Thoracic aorta (tissue), 2 donors: ENCODE measurements around the gene GALNT15. TPM values are rescaled to one million over a fixed set of nuclear protein-coding genes. Genes with fewer than 3 reads are reported as not detected.

Experiments used
- ATAC-seq: fragments of 150-250 bp; one replicate; pipeline ENCODE4 v1.8.0; 2017; ENCODE audit warnings: low read depth; ENCODE audit not compliant: insufficient number of reproducible peaks, low FRiP score
- DNase-seq: peaks from one replicate; pipeline ENCODE4 v3.0.0-alpha.2; 2020; ENCODE audit warnings: low spot score
- H3K27ac ChIP-seq, 2 donors: fragments of 200-600 bp; sonication (generic); 1 replicate in 1 of 2; 2 replicates in 1 of 2; pipeline ENCODE4 v1.5.1; 2016; ENCODE audit warnings: mild to moderate bottlenecking in 2 of 2, moderate library complexity in 2 of 2
- H3K27me3 ChIP-seq: fragments of 200-600 bp; sonication (generic); replicated peaks from 2 replicates; pipeline ENCODE4 v1.6.0; 2016; ENCODE audit warnings: mild to moderate bottlenecking; ENCODE audit not compliant: insufficient read depth
- H3K36me3 ChIP-seq: fragments of 200-600 bp; sonication (generic); one replicate; pipeline ENCODE4 v1.5.1; 2016
- H3K4me1 ChIP-seq, 2 donors: fragments of 200-600 bp; sonication (generic); 1 replicate in 1 of 2; 2 replicates in 1 of 2; pipeline versions ENCODE4 v1.5.1 to v1.6.0; 2016; ENCODE audit warnings: low read depth in 2 of 2, mild to moderate bottlenecking in 1 of 2; ENCODE audit not compliant: control insufficient read depth in 1 of 2
- H3K4me3 ChIP-seq: fragments of 200-600 bp; sonication (generic); 2 replicates; pipeline ENCODE4 v1.5.1; 2016; ENCODE audit warnings: mild to moderate bottlenecking
- H3K9me3 ChIP-seq: fragments of 200-600 bp; sonication (generic); 2 replicates; pipeline ENCODE4 v1.5.1; 2016
- total RNA-seq, 2 donors: library from RNA; depleted of rRNA; stranded (reverse); fragments of >200 nt; gene quantifications; one replicate each; pipeline versions ENCODE4 v1.1.0 to v1.2.3, GENCODE V29; 2016
- TF ChIP-seq, protein P1 (sequence below): fragments of 200-600 bp; sonication (generic); IDR thresholded peaks from one replicate; pipeline ENCODE4 v1.5.1; 2019; ENCODE audit warnings: antibody characterized with exemption

The GALNT15 gene
- total RNA-seq, 2 donors from 2014 or later = 157 to 167 TPM

DNA sequence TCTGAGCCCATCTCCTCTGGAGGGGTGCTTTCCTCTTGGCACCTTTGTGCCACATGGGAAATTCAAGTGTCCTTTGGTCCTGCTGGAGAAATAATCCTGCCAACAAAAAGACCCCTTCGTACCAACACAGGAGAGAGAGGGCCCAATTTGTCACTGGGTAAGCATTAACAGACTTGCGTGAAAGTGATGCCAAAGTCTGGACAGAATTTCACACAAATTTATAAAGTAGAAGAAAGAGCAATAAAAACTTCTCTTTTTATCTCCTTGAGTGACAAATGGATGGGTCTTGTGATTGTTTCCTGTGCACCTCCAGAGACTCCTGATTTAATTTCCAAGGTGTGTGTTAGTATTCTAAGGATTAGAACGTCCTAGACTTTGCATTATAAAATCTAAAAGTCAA, 75.4 kb downstream of the GALNT15 start:
- Histone ChIP-seq H3K9me3 (no peaks in the 10 kb centered on the region), H3K4me3 (no peak overlapping the region), H3K27me3 (no peaks in the 10 kb centered on the region), H3K27ac (no peak overlapping the region), H3K36me3 (no peaks in the 10 kb centered on the region), H3K4me1 (peaks cover 10 to 32% of the 10 kb centered on the region in 2 donors)
- TF ChIP-seq, protein P1, sequence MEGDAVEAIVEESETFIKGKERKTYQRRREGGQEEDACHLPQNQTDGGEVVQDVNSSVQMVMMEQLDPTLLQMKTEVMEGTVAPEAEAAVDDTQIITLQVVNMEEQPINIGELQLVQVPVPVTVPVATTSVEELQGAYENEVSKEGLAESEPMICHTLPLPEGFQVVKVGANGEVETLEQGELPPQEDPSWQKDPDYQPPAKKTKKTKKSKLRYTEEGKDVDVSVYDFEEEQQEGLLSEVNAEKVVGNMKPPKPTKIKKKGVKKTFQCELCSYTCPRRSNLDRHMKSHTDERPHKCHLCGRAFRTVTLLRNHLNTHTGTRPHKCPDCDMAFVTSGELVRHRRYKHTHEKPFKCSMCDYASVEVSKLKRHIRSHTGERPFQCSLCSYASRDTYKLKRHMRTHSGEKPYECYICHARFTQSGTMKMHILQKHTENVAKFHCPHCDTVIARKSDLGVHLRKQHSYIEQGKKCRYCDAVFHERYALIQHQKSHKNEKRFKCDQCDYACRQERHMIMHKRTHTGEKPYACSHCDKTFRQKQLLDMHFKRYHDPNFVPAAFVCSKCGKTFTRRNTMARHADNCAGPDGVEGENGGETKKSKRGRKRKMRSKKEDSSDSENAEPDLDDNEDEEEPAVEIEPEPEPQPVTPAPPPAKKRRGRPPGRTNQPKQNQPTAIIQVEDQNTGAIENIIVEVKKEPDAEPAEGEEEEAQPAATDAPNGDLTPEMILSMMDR = no peak
- DNase-seq = no peak
- ATAC-seq = no peak

DNA sequence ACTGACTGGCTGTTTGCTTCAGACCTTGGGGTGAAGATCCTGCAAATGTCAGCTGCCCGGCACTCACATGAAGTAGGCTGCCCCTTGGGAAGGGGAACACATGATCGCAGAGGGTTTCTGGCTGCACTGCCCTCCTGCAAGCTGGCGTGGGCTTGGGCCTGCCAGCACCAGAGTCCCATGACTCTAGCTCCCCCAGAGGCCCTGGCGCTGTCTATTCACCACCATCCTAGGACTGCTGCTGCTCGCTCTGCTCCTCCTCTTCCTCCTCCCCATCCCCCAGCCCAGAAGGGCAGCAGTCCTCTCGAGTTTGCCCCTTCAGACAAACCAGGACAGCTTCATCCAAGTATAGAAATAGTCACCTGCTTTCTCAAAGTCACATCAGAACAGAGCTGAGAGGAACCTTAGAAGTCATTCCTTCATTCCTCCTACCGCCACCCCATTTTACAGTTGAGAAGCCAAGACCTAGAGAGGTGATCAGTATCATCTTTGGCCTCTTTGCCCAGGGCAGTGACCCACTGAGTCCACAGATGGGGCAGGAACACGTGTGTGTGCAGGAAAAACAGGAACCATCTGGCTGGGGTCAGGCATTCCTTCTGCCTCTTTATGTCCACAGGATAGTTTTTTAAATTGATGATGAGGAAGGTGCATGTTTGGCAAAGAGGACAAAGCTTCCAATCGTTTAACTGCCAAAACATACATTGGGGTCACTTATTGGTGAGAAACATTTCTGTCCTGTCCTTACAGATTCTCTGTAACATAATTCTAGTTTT, 77.0 kb downstream of the GALNT15 start:
- ATAC-seq (no peak), DNase-seq (no peak)
- Histone ChIP-seq H3K4me3 (no peak overlapping the region), H3K9me3 (no peaks in the 10 kb centered on the region), H3K27ac (no peak overlapping the region), H3K27me3 (no peaks in the 10 kb centered on the region), H3K4me1 (peaks cover 6 to 26% of the 10 kb centered on the region in 2 donors), H3K36me3 (no peaks in the 10 kb centered on the region)
- TF ChIP-seq, protein P1 = no peak

DNA sequence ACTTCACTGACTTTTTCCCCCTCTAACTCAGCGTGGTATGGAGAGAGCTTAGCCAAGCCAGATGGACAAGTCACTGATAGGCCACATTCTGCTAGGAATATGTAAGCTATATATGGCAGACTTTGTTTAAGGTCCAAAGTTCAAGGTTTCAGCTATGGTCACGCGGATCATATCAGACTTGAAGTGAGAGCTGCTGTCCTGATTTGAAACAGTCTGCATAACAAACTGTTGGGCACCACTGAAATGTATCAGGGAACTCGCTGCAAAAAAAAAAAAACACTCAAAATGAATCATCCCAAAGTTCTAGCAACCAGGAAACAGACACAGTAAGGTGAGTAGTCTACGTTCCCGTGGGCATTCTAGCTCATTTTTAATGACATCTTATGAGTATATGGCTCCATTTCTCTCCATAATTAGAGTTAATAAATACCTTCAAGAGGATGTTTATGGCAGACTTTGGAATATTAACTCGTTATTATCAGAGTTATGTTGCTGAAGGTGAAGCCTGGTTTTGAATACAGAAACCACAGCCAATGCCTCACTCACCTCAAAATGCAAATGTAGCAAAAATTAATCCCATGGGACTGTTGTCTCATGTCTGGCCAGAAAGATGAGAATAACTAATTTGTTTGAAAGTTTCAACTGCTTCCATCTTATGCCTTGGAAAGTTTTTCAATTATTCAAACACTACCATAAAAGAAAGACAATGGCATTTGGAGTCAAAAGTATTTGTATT, 77.9 kb downstream of the GALNT15 start:
- Histone ChIP-seq H3K36me3 (no peaks in the 10 kb centered on the region), H3K4me1 (peaks cover 6 to 26% of the 10 kb centered on the region in 2 donors), H3K27ac (no peak overlapping the region), H3K27me3 (no peaks in the 10 kb centered on the region), H3K4me3 (no peak overlapping the region), H3K9me3 (no peaks in the 10 kb centered on the region)
- TF ChIP-seq, protein P1 = no peak
- no peak for ATAC-seq
- DNase-seq = no peak

DNA sequence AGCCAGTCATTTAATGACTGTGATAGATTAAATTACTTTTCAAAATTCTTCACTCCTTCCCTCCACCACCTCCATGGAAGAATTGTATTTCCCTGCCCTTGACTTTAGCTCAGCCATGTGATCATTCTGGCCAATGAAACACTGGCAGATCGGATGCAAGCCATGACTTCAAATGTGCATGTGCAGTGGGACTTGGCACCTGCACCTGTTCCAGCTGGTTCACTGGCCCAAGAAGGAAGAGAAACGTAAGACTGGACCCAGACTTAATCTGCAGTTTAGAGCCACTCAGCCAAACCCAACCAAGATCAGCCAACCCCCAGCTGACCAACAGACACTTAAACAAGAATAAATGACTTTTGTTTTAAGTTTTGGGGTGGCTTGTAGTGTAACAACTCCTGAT, 78.5 kb downstream of the GALNT15 start:
- Histone ChIP-seq H3K36me3 (no peaks in the 10 kb centered on the region), H3K9me3 (no peaks in the 10 kb centered on the region), H3K27me3 (no peaks in the 10 kb centered on the region), H3K4me1 (peaks cover 6 to 29% of the 10 kb centered on the region in 2 donors), H3K27ac (peak overlapping the region; percentile 4 to 31), H3K4me3 (no peak overlapping the region)
- DNase-seq (no peak), ATAC-seq (no peak)
- TF ChIP-seq, protein P1 = no peak

DNA sequence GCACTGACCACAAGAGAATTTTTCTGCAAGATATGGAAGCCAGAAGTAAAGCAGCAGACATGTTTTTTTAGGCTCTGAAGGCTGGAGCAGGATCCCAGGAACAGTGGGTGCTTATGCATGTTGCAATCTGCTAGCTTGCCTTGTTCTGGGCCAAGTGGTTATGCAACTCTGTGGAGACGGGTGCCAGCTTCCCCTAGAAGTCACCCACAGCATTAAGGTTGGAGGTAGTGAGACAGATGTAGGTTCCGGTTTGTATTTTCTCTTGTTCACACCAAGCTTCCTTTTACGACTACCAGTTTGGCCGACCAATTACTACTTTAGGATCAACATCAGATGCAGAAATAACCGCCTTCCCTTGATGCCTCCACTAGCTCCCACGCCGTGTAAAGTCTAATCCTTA, 79.1 kb downstream of the GALNT15 start:
- DNase-seq = no peak
- H3K9me3 ChIP-seq = no peaks in the 10 kb centered on the region
- TF ChIP-seq, protein P1 = no peak
- H3K4me3 ChIP-seq = no peak overlapping the region
- no peaks in the 10 kb centered on the region for H3K27me3 ChIP-seq
- peak overlapping the region; percentile 4 to 31 for H3K27ac ChIP-seq
- no peaks in the 10 kb centered on the region for H3K36me3 ChIP-seq
- peak; percentile 72 for ATAC-seq
- peaks cover 6 to 35% of the 10 kb centered on the region in 2 donors for H3K4me1 ChIP-seq
